Stomach (tissue), 4 donors: Measurements from ENCODE around the gene PPTC7.

ENCODE experiments used
- EP300 ChIP-seq: sonication (generic); formaldehyde crosslinking; IDR thresholded peaks from one replicate; pipeline ENCODE4 v1.6.1; 2017; ENCODE audit warnings: antibody characterized with exemption
- POLR2A ChIP-seq, 4 donors: fragments of 450-650 bp; IDR thresholded peaks; one replicate each; pipeline ENCODE4 v1.6.1; 2016; ENCODE audit warnings: antibody characterized with exemption in 4 of 4, control low read depth in 2 of 4, mild to moderate bottlenecking in 1 of 4, moderate library complexity in 1 of 4
- POLR2AphosphoS5 ChIP-seq, 3 donors: sonication (generic); formaldehyde crosslinking; IDR thresholded peaks; one replicate each; pipeline ENCODE4 v1.6.1; 2016; ENCODE audit warnings: antibody characterized with exemption in 3 of 3
- TF ChIP-seq, protein P1 (sequence below), 7 experiments: fragments of 450-650 bp in 4 of 7; fragments of 200-600 bp in 3 of 7; sonication (generic) in 3 of 7; IDR thresholded peaks; one replicate each; pipeline ENCODE4 v1.5.1; 2016 to 2019; ENCODE audit warnings: antibody characterized with exemption in 7 of 7, control low read depth in 2 of 7, mild to moderate bottlenecking in 1 of 7

DNA sequence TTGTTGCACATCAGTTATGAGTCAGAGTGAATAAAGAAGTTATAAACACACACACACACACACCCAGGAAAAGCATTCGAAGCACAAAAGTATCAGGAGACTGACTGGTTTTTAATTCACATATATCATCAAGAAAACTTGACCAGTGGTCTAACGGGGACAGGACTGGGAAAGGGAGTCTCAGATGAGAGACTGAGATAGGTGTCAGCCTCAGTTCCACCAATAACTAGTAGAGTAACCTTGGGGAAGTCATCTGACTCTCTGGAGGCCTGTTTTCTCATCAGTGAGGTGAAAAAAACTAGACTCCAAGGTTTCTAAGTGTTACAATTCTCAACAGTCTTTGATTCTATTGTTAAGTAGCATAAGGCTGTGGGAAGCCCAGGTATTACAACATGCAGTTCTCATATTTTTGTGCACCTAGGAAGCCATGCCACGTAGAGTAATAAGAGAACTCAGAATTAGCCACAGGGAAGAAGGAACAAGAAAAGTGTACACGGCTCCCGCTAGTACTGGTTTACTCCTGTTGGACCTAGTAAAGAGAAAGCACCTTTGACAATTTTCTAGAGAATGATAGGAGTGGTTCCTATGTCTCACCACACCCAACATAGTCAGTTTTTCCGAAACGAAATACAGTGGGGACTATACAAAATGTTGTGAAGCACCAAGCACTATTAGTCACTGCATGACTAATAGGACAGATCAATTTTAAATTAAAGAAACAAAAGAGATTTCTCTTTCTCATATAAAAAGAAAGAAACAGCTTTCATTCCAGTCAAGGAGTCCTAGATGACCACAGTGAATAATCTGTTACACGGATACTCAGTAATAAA is 5.0 kb downstream of the PPTC7 start:
- TF ChIP-seq, protein P1, sequence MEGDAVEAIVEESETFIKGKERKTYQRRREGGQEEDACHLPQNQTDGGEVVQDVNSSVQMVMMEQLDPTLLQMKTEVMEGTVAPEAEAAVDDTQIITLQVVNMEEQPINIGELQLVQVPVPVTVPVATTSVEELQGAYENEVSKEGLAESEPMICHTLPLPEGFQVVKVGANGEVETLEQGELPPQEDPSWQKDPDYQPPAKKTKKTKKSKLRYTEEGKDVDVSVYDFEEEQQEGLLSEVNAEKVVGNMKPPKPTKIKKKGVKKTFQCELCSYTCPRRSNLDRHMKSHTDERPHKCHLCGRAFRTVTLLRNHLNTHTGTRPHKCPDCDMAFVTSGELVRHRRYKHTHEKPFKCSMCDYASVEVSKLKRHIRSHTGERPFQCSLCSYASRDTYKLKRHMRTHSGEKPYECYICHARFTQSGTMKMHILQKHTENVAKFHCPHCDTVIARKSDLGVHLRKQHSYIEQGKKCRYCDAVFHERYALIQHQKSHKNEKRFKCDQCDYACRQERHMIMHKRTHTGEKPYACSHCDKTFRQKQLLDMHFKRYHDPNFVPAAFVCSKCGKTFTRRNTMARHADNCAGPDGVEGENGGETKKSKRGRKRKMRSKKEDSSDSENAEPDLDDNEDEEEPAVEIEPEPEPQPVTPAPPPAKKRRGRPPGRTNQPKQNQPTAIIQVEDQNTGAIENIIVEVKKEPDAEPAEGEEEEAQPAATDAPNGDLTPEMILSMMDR (IDR thresholded peaks at IDR 0.05), result no peak
- no peak for TF ChIP-seq EP300
- peak in 1 of 3 donors; percentile 31 for TF ChIP-seq POLR2AphosphoS5 (IDR thresholded peaks at IDR 0.05)
- TF ChIP-seq POLR2A (IDR thresholded peaks at IDR 0.05), result no peak
